Measurements from ENCODE around the gene FES. TPM values are rescaled to one million over a fixed set of nuclear protein-coding genes. Genes with fewer than 3 reads are reported as not detected.

FES gene
- total and polyA plus RNA-seq, 2 of the 13 experiments (the other 11 are each of a cell fraction or from before 2014, with no cell fraction given) = 4.0 to 9.5 TPM

DNA sequence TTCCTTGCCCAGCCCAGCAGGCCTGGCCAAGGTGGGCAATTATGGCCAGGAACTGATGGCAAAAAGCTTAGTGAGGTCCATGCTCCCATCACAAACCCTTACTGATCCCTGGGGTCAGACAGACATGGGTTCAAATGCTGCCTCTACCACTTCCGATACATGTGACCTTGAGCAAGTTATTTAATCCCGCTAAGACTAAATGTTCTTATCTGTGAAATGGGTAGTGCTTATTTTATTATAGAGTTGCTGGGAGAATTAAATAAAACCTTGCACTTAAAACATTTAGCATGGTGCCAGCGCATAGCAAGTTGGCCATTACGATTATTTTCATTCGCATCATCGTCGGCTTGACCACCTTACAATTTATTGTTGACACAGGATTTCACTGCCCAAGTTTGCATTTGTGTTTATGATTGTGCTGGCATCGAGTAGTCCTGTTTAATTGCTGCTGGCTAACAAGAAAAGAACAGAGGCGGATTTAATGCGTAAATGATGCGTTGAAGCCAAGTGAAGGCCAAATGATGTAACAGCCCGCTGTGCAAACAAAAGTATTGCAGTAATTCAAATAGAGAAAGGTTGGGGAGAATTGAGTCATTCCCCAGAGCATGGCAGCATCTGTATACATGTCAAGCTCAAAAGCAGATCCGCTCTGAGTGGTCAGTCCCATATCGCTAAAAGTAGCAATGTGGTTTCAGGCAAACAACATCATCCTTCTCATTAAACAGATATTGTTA, 23.2 kb upstream of the FES start (continued):
- peak; percentile 76; the same call in 1 of the 2 replicates for TF ChIP-seq KDM3A (CRISPR knock-in tag; IDR thresholded peaks at IDR 0.05; ENCODE audit: low read depth)
- TF ChIP-seq ZNF766 (CRISPR knock-in tag; IDR thresholded peaks at IDR 0.05; ENCODE audit: borderline replicate concordance) = 0 out of 2 replicates have a peak, but pooled peaks have one; percentile 39
- TF ChIP-seq CBX2 (IDR thresholded peaks at IDR 0.05; ENCODE audit: low read depth, low read length) = no peak
- TF ChIP-seq CBX2 (CRISPR knock-in tag; IDR thresholded peaks at IDR 0.05; ENCODE audit: low read depth) = no peak
- TF ChIP-seq ZMYM4 (CRISPR knock-in tag; IDR thresholded peaks at IDR 0.05) = 0 out of 2 replicates have a peak, but pooled peaks have one; percentile 15
- peak; percentile 97 for TF ChIP-seq CEBPG (CRISPR knock-in tag; IDR thresholded peaks at IDR 0.05)
- no peak for TF ChIP-seq TRAFD1 (CRISPR knock-in tag; IDR thresholded peaks at IDR 0.05; ENCODE audit: borderline replicate concordance)
- TF ChIP-seq SRSF9 (IDR thresholded peaks at IDR 0.05; ENCODE audit: borderline replicate concordance, insufficient read depth, low read depth, low read length, poor library complexity, severe bottlenecking) = no peak
- TF ChIP-seq SOX6 (IDR thresholded peaks at IDR 0.05) = no peak
- peak; percentile 90 for TF ChIP-seq SOX6 (CRISPR knock-in tag; IDR thresholded peaks at IDR 0.05)
- peak; percentile 68; the same call in 1 of the 2 replicates for TF ChIP-seq ZNF710 (CRISPR knock-in tag; IDR thresholded peaks at IDR 0.05; ENCODE audit: borderline replicate concordance)
- peak; percentile 69 for TF ChIP-seq TBL1XR1 (IDR thresholded peaks at IDR 0.05; ENCODE audit: borderline replicate concordance, low read length, partially characterized antibody)
- 0 out of 2 replicates have a peak, but pooled peaks have one; percentile 46 for TF ChIP-seq SIX1 (CRISPR knock-in tag; IDR thresholded peaks at IDR 0.05; ENCODE audit: borderline replicate concordance)
- 0 out of 2 replicates have a peak, but pooled peaks have one; percentile 57 for TF ChIP-seq ZFP1 (CRISPR knock-in tag; IDR thresholded peaks at IDR 0.05)
- peak; percentile 60; the same call in 1 of the 2 replicates for TF ChIP-seq SIX4 (CRISPR knock-in tag; IDR thresholded peaks at IDR 0.05)
- TF ChIP-seq, protein P1, sequence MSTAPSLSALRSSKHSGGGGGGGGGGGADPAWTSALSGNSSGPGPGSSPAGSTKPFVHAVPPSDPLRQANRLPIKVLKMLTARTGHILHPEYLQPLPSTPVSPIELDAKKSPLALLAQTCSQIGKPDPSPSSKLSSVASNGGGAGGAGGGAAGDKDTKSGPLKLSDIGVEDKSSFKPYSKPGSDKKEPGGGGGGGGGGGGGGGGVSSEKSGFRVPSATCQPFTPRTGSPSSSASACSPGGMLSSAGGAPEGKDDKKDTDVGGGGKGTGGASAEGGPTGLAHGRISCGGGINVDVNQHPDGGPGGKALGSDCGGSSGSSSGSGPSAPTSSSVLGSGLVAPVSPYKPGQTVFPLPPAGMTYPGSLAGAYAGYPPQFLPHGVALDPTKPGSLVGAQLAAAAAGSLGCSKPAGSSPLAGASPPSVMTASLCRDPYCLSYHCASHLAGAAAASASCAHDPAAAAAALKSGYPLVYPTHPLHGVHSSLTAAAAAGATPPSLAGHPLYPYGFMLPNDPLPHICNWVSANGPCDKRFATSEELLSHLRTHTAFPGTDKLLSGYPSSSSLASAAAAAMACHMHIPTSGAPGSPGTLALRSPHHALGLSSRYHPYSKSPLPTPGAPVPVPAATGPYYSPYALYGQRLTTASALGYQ (CRISPR knock-in tag; IDR thresholded peaks at IDR 0.05) = peak; percentile 77; the same call in 1 of the 2 replicates
- TF ChIP-seq, protein P2, sequence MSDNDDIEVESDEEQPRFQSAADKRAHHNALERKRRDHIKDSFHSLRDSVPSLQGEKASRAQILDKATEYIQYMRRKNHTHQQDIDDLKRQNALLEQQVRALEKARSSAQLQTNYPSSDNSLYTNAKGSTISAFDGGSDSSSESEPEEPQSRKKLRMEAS (IDR thresholded peaks at IDR 0.05) = 0 out of 2 replicates have a peak, but pooled peaks have one; percentile 13
- TF ChIP-seq ZNF605 (CRISPR knock-in tag; IDR thresholded peaks at IDR 0.05) = no peak
- no peak for TF ChIP-seq TP53 (CRISPR knock-in tag; conservative IDR thresholded peaks at IDR 0.05)
- TF ChIP-seq ZFX (CRISPR knock-in tag; IDR thresholded peaks at IDR 0.05; ENCODE audit: low read depth) = peak; percentile 45; the same call in 1 of the 2 replicates
- TF ChIP-seq IKZF5 (CRISPR knock-in tag; IDR thresholded peaks at IDR 0.05) = peak; percentile 54; the same call in 1 of the 2 replicates
- peak; percentile 72; the same call in 1 of the 2 replicates for TF ChIP-seq ZSCAN9 (CRISPR knock-in tag; IDR thresholded peaks at IDR 0.05; ENCODE audit: borderline replicate concordance)

Data from HepG2 (cell line).